ENCODE results near the gene SMAD2.

SMAD2 gene

DNA sequence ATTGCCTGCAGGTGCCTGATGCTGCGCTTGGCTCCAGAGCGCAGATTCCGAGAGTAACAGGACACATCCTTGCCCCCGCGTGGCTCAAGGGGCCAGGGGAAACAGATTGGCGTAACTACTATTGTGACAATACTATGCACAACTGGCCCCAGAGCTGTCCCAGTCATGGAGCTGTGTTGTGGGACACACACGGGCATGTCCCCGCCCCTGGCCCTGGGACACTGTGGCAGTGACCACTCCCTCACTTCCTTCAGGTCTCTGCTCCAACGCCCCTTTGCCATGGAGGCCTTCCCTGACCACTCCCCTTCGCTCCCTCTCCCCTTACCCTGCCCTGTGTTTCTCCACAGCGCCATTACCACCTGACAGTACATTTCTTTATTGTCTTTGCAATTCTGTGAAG, 132.1 kb downstream of the SMAD2 start:
- ChIA-PET POLR2A (no interaction called here), CTCF (no interaction called here)
- TF ChIP-seq NFRKB (IDR thresholded peaks at IDR 0.05) = no peak
- TF ChIP-seq FOXK2 (IDR thresholded peaks at IDR 0.05) = no peak
- TF ChIP-seq ARNT (IDR thresholded peaks at IDR 0.05) = no peak
- TF ChIP-seq FOXA1 (IDR thresholded peaks at IDR 0.05) = no peak
- no peak for TF ChIP-seq CTBP1 (IDR thresholded peaks at IDR 0.05; ENCODE audit: borderline replicate concordance)
- TF ChIP-seq ZNF384 (IDR thresholded peaks at IDR 0.05) = no peak
- TF ChIP-seq SP1 (IDR thresholded peaks at IDR 0.05) = no peak
- no peak for TF ChIP-seq TARDBP (IDR thresholded peaks at IDR 0.05)
- no peak for TF ChIP-seq LEF1 (IDR thresholded peaks at IDR 0.05; ENCODE audit: borderline replicate concordance)
- TF ChIP-seq HDGF (IDR thresholded peaks at IDR 0.05; ENCODE audit: borderline replicate concordance) = no peak
- DNase-seq (ENCODE audit: extremely low spot score) = no peak

DNA sequence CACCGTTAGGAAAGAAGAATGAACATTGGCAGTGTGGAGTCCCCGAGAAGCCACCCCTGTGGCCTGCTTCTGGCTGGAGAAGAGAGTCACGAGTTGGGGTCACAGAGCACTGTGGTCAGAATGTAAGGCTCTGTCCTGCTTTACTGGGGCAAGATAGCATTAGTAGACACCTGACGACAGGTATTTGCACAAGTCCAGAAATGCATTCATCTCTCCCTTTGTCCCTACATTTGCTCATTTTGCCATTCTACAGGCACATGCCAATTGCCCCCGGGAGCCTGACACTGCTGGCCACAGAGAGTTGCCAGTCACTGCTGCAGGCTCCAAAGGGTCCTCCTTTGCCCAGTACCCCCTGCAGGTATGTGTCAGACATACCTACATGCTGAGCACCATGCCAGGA, 133.3 kb downstream of the SMAD2 start:
- TF ChIP-seq L3MBTL2 (conservative IDR thresholded peaks at IDR 0.05) (no peak), CTBP1 (IDR thresholded peaks at IDR 0.05; ENCODE audit: borderline replicate concordance) (no peak), BHLHE40 (IDR thresholded peaks at IDR 0.05; ENCODE audit: borderline replicate concordance) (no peak), FOXM1 (IDR thresholded peaks at IDR 0.05; ENCODE audit: borderline replicate concordance) (no peak), ZNF384 (IDR thresholded peaks at IDR 0.05) (no peak), FOXK2 (IDR thresholded peaks at IDR 0.05) (no peak), NFRKB (IDR thresholded peaks at IDR 0.05) (no peak), ARNT (IDR thresholded peaks at IDR 0.05) (no peak), TARDBP (IDR thresholded peaks at IDR 0.05) (no peak), LEF1 (IDR thresholded peaks at IDR 0.05; ENCODE audit: borderline replicate concordance) (no peak), SP1 (IDR thresholded peaks at IDR 0.05) (no peak), FOXA1 (IDR thresholded peaks at IDR 0.05) (no peak)
- TF ChIP-seq, protein P1, sequence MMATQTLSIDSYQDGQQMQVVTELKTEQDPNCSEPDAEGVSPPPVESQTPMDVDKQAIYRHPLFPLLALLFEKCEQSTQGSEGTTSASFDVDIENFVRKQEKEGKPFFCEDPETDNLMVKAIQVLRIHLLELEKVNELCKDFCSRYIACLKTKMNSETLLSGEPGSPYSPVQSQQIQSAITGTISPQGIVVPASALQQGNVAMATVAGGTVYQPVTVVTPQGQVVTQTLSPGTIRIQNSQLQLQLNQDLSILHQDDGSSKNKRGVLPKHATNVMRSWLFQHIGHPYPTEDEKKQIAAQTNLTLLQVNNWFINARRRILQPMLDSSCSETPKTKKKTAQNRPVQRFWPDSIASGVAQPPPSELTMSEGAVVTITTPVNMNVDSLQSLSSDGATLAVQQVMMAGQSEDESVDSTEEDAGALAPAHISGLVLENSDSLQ (IDR thresholded peaks at IDR 0.05) = no peak
- ChIA-PET POLR2A (no interaction called here), CTCF (no interaction called here)
- DNase-seq (ENCODE audit: extremely low spot score) = no peak

DNA sequence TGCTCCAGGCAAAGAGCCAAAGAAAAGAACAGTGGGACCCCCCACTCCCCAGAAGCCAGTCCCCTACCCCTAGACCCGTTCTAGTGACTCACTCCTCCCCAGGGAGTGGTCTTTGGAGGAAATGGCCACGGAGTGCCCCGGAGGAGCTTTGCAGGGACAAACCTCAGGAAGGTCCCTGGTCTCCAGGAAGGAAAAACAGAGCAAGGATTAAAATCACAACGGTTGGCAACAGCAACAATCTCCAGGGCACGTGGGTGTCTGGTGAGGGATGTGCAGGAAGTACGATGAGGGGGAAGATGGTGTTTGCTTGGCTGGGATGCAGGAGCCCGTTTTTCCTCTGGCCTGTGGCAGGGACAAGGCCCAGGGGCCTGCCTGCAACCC, 135.0 kb downstream of the SMAD2 start:
- DNase-seq (ENCODE audit: extremely low spot score) = no peak
- CTCF ChIA-PET = no interaction called here
- TF ChIP-seq ARNT (IDR thresholded peaks at IDR 0.05) = no peak
- no peak for TF ChIP-seq FOXK2 (IDR thresholded peaks at IDR 0.05)
- TF ChIP-seq SP1 (IDR thresholded peaks at IDR 0.05) = no peak
- no peak for TF ChIP-seq L3MBTL2 (conservative IDR thresholded peaks at IDR 0.05)
- POLR2A ChIA-PET = no interaction called here

DNA sequence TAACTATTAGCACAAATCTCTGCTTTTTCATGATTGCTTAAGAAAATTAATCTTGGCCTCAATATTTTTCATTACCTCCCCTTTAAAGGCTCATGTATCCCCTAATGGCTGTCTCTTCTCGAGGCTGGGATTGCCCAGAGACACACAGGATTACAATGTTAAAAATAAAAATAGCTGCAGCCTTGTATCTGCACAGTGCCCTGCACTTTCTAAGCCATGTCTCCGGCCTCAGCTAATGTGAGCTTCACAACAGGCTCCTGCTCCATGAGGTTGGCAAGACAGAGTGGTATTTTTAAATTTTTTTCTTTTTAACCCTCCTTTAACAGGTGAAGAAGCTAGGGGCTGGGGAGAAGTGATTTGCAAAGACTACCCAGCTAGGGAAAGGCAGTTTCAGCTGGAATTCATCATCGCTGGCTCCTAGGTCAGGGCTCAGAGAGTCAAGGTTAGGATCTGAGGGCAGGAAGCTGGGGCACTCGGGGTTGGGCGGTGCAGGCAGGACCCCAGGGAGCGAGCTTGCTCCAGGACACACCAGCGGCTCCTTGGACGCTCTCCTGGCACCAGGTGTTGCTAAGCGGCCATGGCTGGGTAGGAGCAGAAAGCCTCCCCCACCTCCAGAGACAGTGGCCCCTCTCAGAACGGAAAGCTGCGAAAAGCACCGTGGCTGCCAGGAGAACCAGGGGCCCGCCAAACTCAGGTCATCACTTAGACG, 135.6 kb downstream of the SMAD2 start:
- TF ChIP-seq SP1 (IDR thresholded peaks at IDR 0.05) (no peak), LEF1 (IDR thresholded peaks at IDR 0.05; ENCODE audit: borderline replicate concordance) (no peak), BHLHE40 (IDR thresholded peaks at IDR 0.05; ENCODE audit: borderline replicate concordance) (no peak), FOXA1 (IDR thresholded peaks at IDR 0.05) (no peak), ELF4 (IDR thresholded peaks at IDR 0.05) (no peak), FOXM1 (IDR thresholded peaks at IDR 0.05; ENCODE audit: borderline replicate concordance) (no peak), L3MBTL2 (conservative IDR thresholded peaks at IDR 0.05) (no peak), NFRKB (IDR thresholded peaks at IDR 0.05) (no peak), ZNF384 (IDR thresholded peaks at IDR 0.05) (no peak), CTBP1 (IDR thresholded peaks at IDR 0.05; ENCODE audit: borderline replicate concordance) (no peak), HDGF (IDR thresholded peaks at IDR 0.05; ENCODE audit: borderline replicate concordance) (no peak), ARNT (IDR thresholded peaks at IDR 0.05) (no peak), TARDBP (IDR thresholded peaks at IDR 0.05) (no peak), SUZ12 (IDR thresholded peaks at IDR 0.05) (no peak)
- no peak for DNase-seq (ENCODE audit: extremely low spot score)
- CTCF ChIA-PET = no interaction called here
- POLR2A ChIA-PET = no interaction called here

DNA sequence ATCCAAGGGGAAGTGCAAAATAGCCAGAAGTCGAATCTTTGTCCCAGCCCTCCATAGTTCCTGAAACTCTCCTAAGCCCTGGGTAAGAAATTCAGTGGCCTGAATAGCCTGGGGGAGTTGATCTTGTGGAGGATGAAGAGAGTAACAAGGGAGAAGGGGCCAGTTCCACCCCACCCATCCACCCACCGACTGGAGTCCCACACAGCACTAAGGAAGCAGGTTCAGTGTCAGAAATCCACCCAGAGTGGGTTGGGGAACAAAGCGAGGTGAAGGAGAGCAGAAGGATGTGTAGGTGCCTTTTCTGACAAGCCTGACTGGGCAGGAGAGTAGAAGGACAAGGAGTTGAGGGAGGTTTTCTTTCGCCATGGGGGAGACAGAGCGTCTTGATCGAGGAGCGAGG, 136.8 kb downstream of the SMAD2 start:
- POLR2A ChIA-PET = no interaction called here
- TF ChIP-seq ELF4 (IDR thresholded peaks at IDR 0.05) (no peak), TARDBP (IDR thresholded peaks at IDR 0.05) (no peak), NFRKB (IDR thresholded peaks at IDR 0.05) (no peak), SUZ12 (IDR thresholded peaks at IDR 0.05) (no peak), ZNF384 (IDR thresholded peaks at IDR 0.05) (no peak), FOXK2 (IDR thresholded peaks at IDR 0.05) (no peak), ARNT (IDR thresholded peaks at IDR 0.05) (no peak), L3MBTL2 (conservative IDR thresholded peaks at IDR 0.05) (no peak), BHLHE40 (IDR thresholded peaks at IDR 0.05; ENCODE audit: borderline replicate concordance) (no peak)
- CTCF ChIA-PET = no interaction called here
- DNase-seq (ENCODE audit: extremely low spot score) = no peak

DNA sequence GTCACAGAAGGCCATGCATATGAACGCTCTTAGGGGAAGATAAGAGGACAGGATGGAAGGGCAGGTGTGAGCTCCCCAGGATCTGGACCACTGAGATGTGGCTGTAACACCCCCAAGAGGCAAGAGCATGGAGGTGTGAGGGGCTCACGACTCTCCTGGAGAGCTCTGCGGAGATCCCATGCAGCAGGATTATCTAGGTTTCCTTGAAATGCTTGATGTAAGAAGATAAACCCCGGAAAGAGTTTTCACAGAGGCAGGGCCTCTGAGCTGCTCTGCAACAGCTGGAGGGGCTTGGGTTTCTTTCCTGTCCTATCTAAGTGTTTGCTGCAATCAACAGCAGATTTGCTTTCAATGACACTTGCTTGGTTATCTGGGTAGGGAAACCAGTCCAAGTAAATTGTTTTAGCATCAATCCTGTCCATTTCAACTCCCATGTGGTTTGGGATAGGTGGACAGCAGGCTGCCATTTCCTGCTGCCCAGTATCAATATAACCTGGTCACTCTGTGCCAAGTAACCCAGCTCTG, 138.9 kb downstream of the SMAD2 start:
- TF ChIP-seq LEF1 (IDR thresholded peaks at IDR 0.05; ENCODE audit: borderline replicate concordance) = no peak
- no peak for TF ChIP-seq BHLHE40 (IDR thresholded peaks at IDR 0.05; ENCODE audit: borderline replicate concordance)
- no peak for TF ChIP-seq FOXK2 (IDR thresholded peaks at IDR 0.05)
- no peak for TF ChIP-seq TARDBP (IDR thresholded peaks at IDR 0.05)
- no peak for TF ChIP-seq SUZ12 (IDR thresholded peaks at IDR 0.05)
- ChIA-PET POLR2A (no interaction called here), CTCF (no interaction called here)
- no peak for DNase-seq (ENCODE audit: extremely low spot score)

DNA sequence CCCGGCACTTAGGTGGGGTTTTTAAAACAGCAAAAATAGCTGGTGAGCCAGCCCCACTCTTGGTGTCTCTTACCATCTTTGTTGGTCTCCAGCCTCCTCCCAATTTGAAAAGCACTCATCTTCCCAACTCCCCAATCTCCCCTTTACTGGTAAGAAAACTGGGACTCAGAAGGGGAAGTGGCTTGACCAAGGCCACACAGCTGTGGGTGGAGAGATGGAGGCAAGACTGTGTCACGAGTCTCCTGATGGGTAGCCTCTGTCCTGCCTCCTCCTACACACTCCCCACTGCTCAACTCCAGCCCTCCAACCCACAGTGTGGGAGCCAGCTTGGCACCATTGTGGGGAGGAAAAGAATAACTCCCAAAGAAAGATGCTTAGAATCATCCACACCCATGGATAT, 140.4 kb downstream of the SMAD2 start:
- CTCF ChIA-PET = no interaction called here
- POLR2A ChIA-PET = no interaction called here
- no peak for TF ChIP-seq NFRKB (IDR thresholded peaks at IDR 0.05)
- no peak for DNase-seq (ENCODE audit: extremely low spot score)

DNA sequence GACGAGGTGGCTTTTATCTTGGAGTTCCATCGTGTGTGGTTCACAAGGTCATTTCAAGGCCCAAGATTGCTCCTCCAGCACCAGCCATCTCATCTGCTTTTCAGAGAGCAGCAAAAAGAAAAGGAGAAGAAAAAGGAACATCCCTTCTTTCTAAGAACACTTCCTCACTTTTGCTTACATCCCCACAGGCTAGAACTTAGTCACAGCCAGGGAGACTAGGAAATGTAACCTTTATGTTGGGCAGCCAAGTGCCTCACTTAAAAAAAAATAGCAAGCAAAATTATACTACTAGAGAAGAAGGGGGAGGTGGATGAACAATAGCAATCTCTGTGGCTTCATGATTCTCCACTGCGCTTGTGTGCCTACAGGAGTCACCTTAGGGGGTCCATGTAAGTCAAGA, 141.8 kb downstream of the SMAD2 start:
- ChIA-PET POLR2A (no interaction called here), CTCF (no interaction called here)
- no peak for DNase-seq (ENCODE audit: extremely low spot score)
- TF ChIP-seq ZNF384 (IDR thresholded peaks at IDR 0.05) (no peak), FOXA1 (IDR thresholded peaks at IDR 0.05) (no peak), CTBP1 (IDR thresholded peaks at IDR 0.05; ENCODE audit: borderline replicate concordance) (no peak), LEF1 (IDR thresholded peaks at IDR 0.05; ENCODE audit: borderline replicate concordance) (no peak), NFRKB (IDR thresholded peaks at IDR 0.05) (no peak), HDGF (IDR thresholded peaks at IDR 0.05; ENCODE audit: borderline replicate concordance) (no peak), SP1 (IDR thresholded peaks at IDR 0.05) (no peak)
- TF ChIP-seq, protein P1 (IDR thresholded peaks at IDR 0.05) = no peak

Data from HEK293T (cell line).